Activated naive CD4-positive, alpha-beta T cell treated with Interleukin-2 at 50 U/mL for 16 hours (primary cell): ENCODE measurements around the gene MORN1.
"Not testable (repeated sequence)": the region's sequence is repeated elsewhere in the genome, so short reads cannot be mapped to it uniquely, and the experiment has no call there.

Experiments used
- DNase-seq: peaks from one replicate; pipeline ENCODE4 v3.0.0-alpha.2; 2020

MORN1 gene

GRCh38 chr1:2334883-2335534, 56.3 kb downstream of the MORN1 start:
- no peak for DNase-seq

- no peak for DNase-seq
Observed at GRCh38 chr1:2334366-2334765, 57.0 kb downstream of the MORN1 start.

- not testable (repeated sequence) for DNase-seq
Observed at GRCh38 chr1:2331580-2331979, 59.8 kb downstream of the MORN1 start.

- no peak for DNase-seq
Observed at GRCh38 chr1:2331200-2331544, 60.2 kb downstream of the MORN1 start.

- no peak for DNase-seq
Observed at GRCh38 chr1:2330519-2331199, 60.7 kb downstream of the MORN1 start.

- DNase-seq, result no peak
Observed at GRCh38 chr1:2330035-2330434, 61.3 kb downstream of the MORN1 start.

GRCh38 chr1:2328676-2329455, 62.5 kb downstream of the MORN1 start:
- DNase-seq, result no peak

- no peak for DNase-seq
Observed at GRCh38 chr1:2327841-2328240, 63.5 kb downstream of the MORN1 start.

- DNase-seq, result not testable (repeated sequence)
Observed at GRCh38 chr1:2327162-2327561, 64.2 kb downstream of the MORN1 start.

- DNase-seq, result no peak
Observed at GRCh38 chr1:2326524-2326923, 64.8 kb downstream of the MORN1 start.

- no peak for DNase-seq
Observed at GRCh38 chr1:2324553-2325366, 66.6 kb downstream of the MORN1 start.

GRCh38 chr1:2323451-2323974, 67.8 kb downstream of the MORN1 start:
- DNase-seq, result no peak

- no peak for DNase-seq
Observed at GRCh38 chr1:2322581-2323211, 68.7 kb downstream of the MORN1 start.

- DNase-seq, result no peak
Observed at GRCh38 chr1:2322065-2322571, 69.2 kb downstream of the MORN1 start.

- no peak for DNase-seq
Observed at GRCh38 chr1:2320760-2321667, 70.3 kb downstream of the MORN1 start.

- no peak for DNase-seq
Observed at GRCh38 chr1:2320006-2320405, 71.3 kb downstream of the MORN1 start.

GRCh38 chr1:2319291-2319690, 72.1 kb downstream of the MORN1 start:
- no peak for DNase-seq

GRCh38 chr1:2318314-2319278, 72.8 kb downstream of the MORN1 start:
- no peak for DNase-seq

- DNase-seq, result no peak
Observed at GRCh38 chr1:2317230-2318065, 73.9 kb downstream of the MORN1 start.
